Adipocyte (in vitro differentiated cells): ENCODE measurements around the gene CFAP410.

Experiments used
- DNase-seq: peaks from one replicate; pipeline ENCODE4 v3.0.0-alpha.2; 2015; ENCODE audit warnings: low read depth
- H3K27me3 ChIP-seq: replicated peaks from 2 replicates; pipeline ENCODE4 v1.7.0; 2013; ENCODE audit warnings: mild to moderate bottlenecking, low read length, moderate library complexity; ENCODE audit not compliant: control insufficient read depth, insufficient read depth
- H3K36me3 ChIP-seq: 2 replicates; pipeline ENCODE4 v1.7.0; 2013; ENCODE audit warnings: low read length, mild to moderate bottlenecking, moderate library complexity; ENCODE audit not compliant: control insufficient read depth, insufficient read depth, severe bottlenecking
- H3K4me1 ChIP-seq: 2 replicates; pipeline ENCODE4 v1.7.0; 2013; ENCODE audit warnings: mild to moderate bottlenecking, low read length, moderate library complexity; ENCODE audit not compliant: control insufficient read depth, insufficient read depth
- H3K4me3 ChIP-seq: 2 replicates; pipeline ENCODE4 v1.7.0; 2013; ENCODE audit warnings: mild to moderate bottlenecking, low read length, moderate library complexity
- H3K9ac ChIP-seq: 2 replicates; pipeline ENCODE4 v1.7.0; 2013; ENCODE audit warnings: mild to moderate bottlenecking, low read length, moderate library complexity
- H3K9me3 ChIP-seq: 2 replicates; pipeline ENCODE4 v1.7.0; 2013; ENCODE audit warnings: mild to moderate bottlenecking, low read length, moderate library complexity; ENCODE audit not compliant: control insufficient read depth

CFAP410 gene

GRCh38 chr21:44299458-44300261 lies 39.5 kb downstream of the CFAP410 start, which contains the start of gene PFKL:
Gene PFKL (plus strand): TSS chr21:44300053. CDS start chr21:44300106, 53 bp downstream.
- Histone ChIP-seq H3K27me3 (no peaks in the 10 kb centered on the region), H3K9me3 (no peaks in the 10 kb centered on the region), H3K4me1 (peaks cover 38% of the 10 kb centered on the region), H3K4me3 (peak within 1 kb of the TSS; percentile 87), H3K9ac (peak within 1 kb of the TSS; percentile 89), H3K36me3 (no peaks in the 10 kb centered on the region)
- DNase-seq: peak; percentile 88

- Histone ChIP-seq H3K9me3 (no peaks in the 10 kb centered on the region), H3K4me1 (peaks cover 42% of the 10 kb centered on the region), H3K9ac (peak overlapping the region; percentile 89), H3K4me3 (peak overlapping the region; percentile 87), H3K27me3 (no peaks in the 10 kb centered on the region), H3K36me3 (no peaks in the 10 kb centered on the region)
- no peak for DNase-seq
Observed at GRCh38 chr21:44299085-44299457, 40.1 kb downstream of the CFAP410 start.

GRCh38 chr21:44298301-44298700 lies 40.9 kb downstream of the CFAP410 start:
- H3K36me3 ChIP-seq: no peaks in the 10 kb centered on the region
- no peaks in the 10 kb centered on the region for H3K27me3 ChIP-seq
- H3K9me3 ChIP-seq: no peaks in the 10 kb centered on the region
- H3K4me1 ChIP-seq: peaks cover 34% of the 10 kb centered on the region
- peak; percentile 30 for DNase-seq
- H3K4me3 ChIP-seq: peak overlapping the region; percentile 39
- peak overlapping the region; percentile 39 for H3K9ac ChIP-seq

- Histone ChIP-seq H3K27me3 (no peaks in the 10 kb centered on the region), H3K9me3 (no peaks in the 10 kb centered on the region), H3K9ac (peak overlapping the region; percentile 39), H3K4me1 (peaks cover 32% of the 10 kb centered on the region), H3K4me3 (peak overlapping the region; percentile 39), H3K36me3 (no peaks in the 10 kb centered on the region)
- DNase-seq: peak; percentile 95
Observed at GRCh38 chr21:44297525-44298290, 41.5 kb downstream of the CFAP410 start.

- peaks cover 29% of the 10 kb centered on the region for H3K4me1 ChIP-seq
- no peak for DNase-seq
- no peaks in the 10 kb centered on the region for H3K9me3 ChIP-seq
- no peaks in the 10 kb centered on the region for H3K27me3 ChIP-seq
- H3K4me3 ChIP-seq: no peak overlapping the region
- no peak overlapping the region for H3K9ac ChIP-seq
- H3K36me3 ChIP-seq: no peaks in the 10 kb centered on the region
Observed at GRCh38 chr21:44296916-44297315, 42.3 kb downstream of the CFAP410 start.

- DNase-seq: no peak
- no peaks in the 10 kb centered on the region for H3K36me3 ChIP-seq
- H3K9ac ChIP-seq: no peak overlapping the region
- no peaks in the 10 kb centered on the region for H3K9me3 ChIP-seq
- no peaks in the 10 kb centered on the region for H3K27me3 ChIP-seq
- H3K4me3 ChIP-seq: no peak overlapping the region
- H3K4me1 ChIP-seq: peaks cover 25% of the 10 kb centered on the region
Observed at GRCh38 chr21:44296103-44296519, 43.1 kb downstream of the CFAP410 start.

- H3K36me3 ChIP-seq: no peaks in the 10 kb centered on the region
Observed at GRCh38 chr21:44295646-44296045, 43.5 kb downstream of the CFAP410 start.

GRCh38 chr21:44295163-44295573 lies 44.0 kb downstream of the CFAP410 start:
- no peaks in the 10 kb centered on the region for H3K27me3 ChIP-seq
- H3K4me1 ChIP-seq: peaks cover 21% of the 10 kb centered on the region
- no peak overlapping the region for H3K9ac ChIP-seq
- no peaks in the 10 kb centered on the region for H3K36me3 ChIP-seq
- H3K4me3 ChIP-seq: no peak overlapping the region
- H3K9me3 ChIP-seq: no peaks in the 10 kb centered on the region
- DNase-seq: no peak

More at GRCh38 chr21:44295646-44296045, 43.5 kb downstream of the CFAP410 start:
- Histone ChIP-seq H3K27me3 (no peaks in the 10 kb centered on the region), H3K4me3 (no peak overlapping the region), H3K9ac (no peak overlapping the region), H3K9me3 (no peaks in the 10 kb centered on the region), H3K4me1 (peaks cover 21% of the 10 kb centered on the region)
- no peak for DNase-seq

GRCh38 chr21:44294391-44295162 lies 44.6 kb downstream of the CFAP410 start:
- no peak for DNase-seq
- Histone ChIP-seq H3K27me3 (no peaks in the 10 kb centered on the region), H3K9me3 (no peaks in the 10 kb centered on the region), H3K4me1 (peaks cover 21% of the 10 kb centered on the region), H3K9ac (no peak overlapping the region), H3K4me3 (no peak overlapping the region), H3K36me3 (no peaks in the 10 kb centered on the region)

- no peak overlapping the region for H3K9ac ChIP-seq
- no peaks in the 10 kb centered on the region for H3K9me3 ChIP-seq
- DNase-seq: no peak
- H3K27me3 ChIP-seq: no peaks in the 10 kb centered on the region
- peaks cover 16% of the 10 kb centered on the region for H3K4me1 ChIP-seq
- H3K36me3 ChIP-seq: no peaks in the 10 kb centered on the region
- H3K4me3 ChIP-seq: no peak overlapping the region
Observed at GRCh38 chr21:44293551-44294231, 45.5 kb downstream of the CFAP410 start.
